GM21447 (cell line): ENCODE results near the gene TMPRSS11B.
A peak's percentile ranks its signal among the peaks of the same experiment; 100 is the strongest.
"Not testable (repeated sequence)": the region's sequence is repeated elsewhere in the genome, so short reads cannot be mapped to it uniquely, and the experiment has no call there.

ENCODE experiments used
- ATAC-seq: cut with Tn5 transposase; IDR thresholded peaks from one replicate; pipeline ENCODE4 v1.9.1; 2021; ENCODE audit not compliant: unreplicated experiment

TMPRSS11B gene

GRCh38 chr4:68245594-68245993 lies at the start of gene TMPRSS11B:
Gene TMPRSS11B (minus strand): TSS chr4:68245694. CDS start chr4:68245558, 136 bp downstream.
- ATAC-seq: no peak

GRCh38 chr4:68291256-68291655 lies 45.8 kb upstream of the TMPRSS11B start:
- ATAC-seq: no peak

GRCh38 chr4:68288393-68288740 lies 42.9 kb upstream of the TMPRSS11B start:
- no peak for ATAC-seq

GRCh38 chr4:68287704-68288392 lies 42.4 kb upstream of the TMPRSS11B start:
- ATAC-seq: no peak

GRCh38 chr4:68283714-68284113 lies 38.2 kb upstream of the TMPRSS11B start:
- ATAC-seq: no peak

- no peak for ATAC-seq
These were observed 37.6 kb upstream of the TMPRSS11B start for GRCh38 chr4:68283095-68283494.

- not testable (repeated sequence) for ATAC-seq
These were observed 36.6 kb upstream of the TMPRSS11B start for GRCh38 chr4:68281796-68282740.

- no peak for ATAC-seq
These were observed 32.5 kb upstream of the TMPRSS11B start for GRCh38 chr4:68278029-68278428.

- ATAC-seq: no peak
These were observed 32.1 kb upstream of the TMPRSS11B start for GRCh38 chr4:68277627-68278026.

- ATAC-seq: peak; percentile 53
These were observed 27.4 kb upstream of the TMPRSS11B start for GRCh38 chr4:68272860-68273259.

GRCh38 chr4:68272380-68272779 lies 26.9 kb upstream of the TMPRSS11B start:
- ATAC-seq: peak; percentile 42

GRCh38 chr4:68271851-68272357 lies 26.4 kb upstream of the TMPRSS11B start:
- ATAC-seq: peak; percentile 57

- no peak for ATAC-seq
These were observed 22.0 kb upstream of the TMPRSS11B start for GRCh38 chr4:68267433-68267944.

GRCh38 chr4:68264875-68265565 lies 19.5 kb upstream of the TMPRSS11B start:
- no peak for ATAC-seq

- no peak for ATAC-seq
These were observed 13.7 kb upstream of the TMPRSS11B start for GRCh38 chr4:68259191-68259590.

GRCh38 chr4:68257719-68258118 lies 12.2 kb upstream of the TMPRSS11B start:
- no peak for ATAC-seq

- ATAC-seq: no peak
These were observed 10.8 kb upstream of the TMPRSS11B start for GRCh38 chr4:68256284-68256683.

- ATAC-seq: no peak
These were observed 4.8 kb upstream of the TMPRSS11B start for GRCh38 chr4:68250151-68250930.

GRCh38 chr4:68249434-68249833 lies 3.9 kb upstream of the TMPRSS11B start:
- peak; percentile 81 for ATAC-seq

- ATAC-seq: no peak
These were observed 4.9 kb downstream of the TMPRSS11B start for GRCh38 chr4:68240620-68241019.
